MM.1S (cell line): ENCODE results near the gene SNRNP70.

Experiments used
- DNase-seq: peaks from one replicate; pipeline ENCODE4 v3.0.0-alpha.2; 2015
- H2AFZ ChIP-seq: fragments of 300-600 bp; sonication (generic); 2 replicates; pipeline ENCODE4 v1.6.0; 2016; ENCODE audit warnings: antibody characterized with exemption, low read length
- H3F3A ChIP-seq: fragments of 300-600 bp; sonication (generic); 2 replicates; pipeline ENCODE4 v1.6.1; 2016; ENCODE audit warnings: mild to moderate bottlenecking, antibody characterized with exemption, low read length, moderate library complexity, mixed read lengths; ENCODE audit not compliant: insufficient read depth
- H3K27ac ChIP-seq: fragments of 300-600 bp; sonication (generic); 2 replicates; pipeline ENCODE4 v1.5.1; 2016; ENCODE audit warnings: mild to moderate bottlenecking, low read length
- H3K27me3 ChIP-seq: fragments of 300-600 bp; sonication (generic); replicated peaks from 2 replicates; pipeline ENCODE4 v1.6.0; 2016; ENCODE audit warnings: low read length; ENCODE audit not compliant: insufficient read depth
- H3K36me3 ChIP-seq: fragments of 300-600 bp; sonication (generic); replicated peaks from 2 replicates; pipeline ENCODE4 v1.6.1; 2016; ENCODE audit warnings: mild to moderate bottlenecking, low read length, mixed read lengths; ENCODE audit not compliant: insufficient read depth
- H3K4me1 ChIP-seq: fragments of 300-600 bp; sonication (generic); 2 replicates; pipeline ENCODE4 v1.6.1; 2016; ENCODE audit warnings: low read length, mixed read lengths
- H3K4me2 ChIP-seq: fragments of 300-600 bp; sonication (generic); 2 replicates; pipeline ENCODE4 v1.6.0; 2016; ENCODE audit warnings: low read depth, low read length
- H3K4me3 ChIP-seq: fragments of 300-600 bp; sonication (generic); 2 replicates; pipeline ENCODE4 v1.5.1; 2016; ENCODE audit warnings: low read length, mixed read lengths
- H3K79me2 ChIP-seq: fragments of 300-600 bp; sonication (generic); 2 replicates; pipeline ENCODE4 v1.6.1; 2016; ENCODE audit warnings: mixed run types, low read length, mixed read lengths
- H3K9ac ChIP-seq: fragments of 300-600 bp; sonication (generic); 2 replicates; pipeline ENCODE4 v1.6.1; 2016; ENCODE audit warnings: low read length, mixed read lengths
- H3K9me2 ChIP-seq: fragments of 300-600 bp; sonication (generic); replicated peaks from 2 replicates; pipeline ENCODE4 v1.6.1; 2016; ENCODE audit warnings: mild to moderate bottlenecking, low read length, mixed read lengths; ENCODE audit not compliant: insufficient read depth
- H3K9me3 ChIP-seq: fragments of 300-600 bp; sonication (generic); replicated peaks from 2 replicates; pipeline ENCODE4 v1.6.1; 2016; ENCODE audit warnings: mild to moderate bottlenecking, low read length, mixed read lengths; ENCODE audit not compliant: insufficient read depth
- H4K20me1 ChIP-seq: fragments of 300-600 bp; sonication (generic); 2 replicates; pipeline ENCODE4 v1.6.1; 2016; ENCODE audit warnings: mild to moderate bottlenecking, low read length, moderate library complexity, mixed read lengths; ENCODE audit not compliant: insufficient read depth
- CTCF ChIP-seq: fragments of 300-600 bp; sonication (generic); IDR thresholded peaks from 2 replicates; pipeline ENCODE4 v1.5.1; 2016; ENCODE audit warnings: antibody characterized with exemption, low read length, mixed read lengths
- EZH2 ChIP-seq: fragments of 300-600 bp; sonication (generic); optimal IDR thresholded peaks from 2 replicates; pipeline ENCODE3; 2017; ENCODE audit warnings: low read depth, mild to moderate bottlenecking, antibody characterized with exemption, low read length, mixed read lengths
- EZH2phosphoT487 ChIP-seq: fragments of 300-600 bp; sonication (generic); IDR thresholded peaks from 2 replicates; pipeline ENCODE4 v1.6.1; 2018; ENCODE audit warnings: antibody characterized with exemption, low read length

SNRNP70 gene

GRCh38 chr19:49132974-49133609 lies 47.8 kb downstream of the SNRNP70 start:
- Histone ChIP-seq H3K27ac (no peak overlapping the region), H4K20me1 (no peaks in the 10 kb centered on the region), H3K4me3 (no peak overlapping the region), H3K36me3 (no peaks in the 10 kb centered on the region), H2AFZ (no peak overlapping the region), H3K4me2 (no peak overlapping the region), H3K9me2 (no peaks in the 10 kb centered on the region), H3F3A (no peaks in the 10 kb centered on the region), H3K9ac (no peak overlapping the region), H3K4me1 (0 out of 2 replicates have a peak, but pooled peaks cover 5% of the 10 kb centered on the region), H3K9me3 (no peaks in the 10 kb centered on the region), H3K79me2 (no peaks in the 10 kb centered on the region), H3K27me3 (no peaks in the 10 kb centered on the region)
- TF ChIP-seq EZH2phosphoT487, result no peak
- no peak for TF ChIP-seq CTCF
- no peak for TF ChIP-seq EZH2
- DNase-seq, result no peak

GRCh38 chr19:49133621-49134454 lies 48.6 kb downstream of the SNRNP70 start:
- H3K27me3 ChIP-seq, result 0 out of 2 replicates have a peak, but pooled peaks cover 4% of the 10 kb centered on the region
- no peak overlapping the region for H2AFZ ChIP-seq
- no peak overlapping the region for H3K9ac ChIP-seq
- H3K36me3 ChIP-seq, result no peaks in the 10 kb centered on the region
- H4K20me1 ChIP-seq, result no peaks in the 10 kb centered on the region
- H3K4me3 ChIP-seq, result no peak overlapping the region
- no peak for TF ChIP-seq EZH2phosphoT487
- no peak for TF ChIP-seq EZH2
- no peak for TF ChIP-seq CTCF
- H3K4me2 ChIP-seq, result no peak overlapping the region
- no peaks in the 10 kb centered on the region for H3K9me3 ChIP-seq
- H3K9me2 ChIP-seq, result no peaks in the 10 kb centered on the region
- no peak overlapping the region for H3K27ac ChIP-seq
- H3K4me1 ChIP-seq, result 0 out of 2 replicates have a peak, but pooled peaks cover 2% of the 10 kb centered on the region
- no peaks in the 10 kb centered on the region for H3K79me2 ChIP-seq
- DNase-seq, result no peak
- no peaks in the 10 kb centered on the region for H3F3A ChIP-seq

- no peak for DNase-seq
- Histone ChIP-seq H3K4me1 (no peaks in the 10 kb centered on the region), H3K4me2 (no peak overlapping the region), H2AFZ (no peak overlapping the region), H3K79me2 (no peaks in the 10 kb centered on the region), H3K36me3 (no peaks in the 10 kb centered on the region), H3K9me3 (no peaks in the 10 kb centered on the region), H3K27me3 (peaks cover 12% of the 10 kb centered on the region; the same call in 1 of the 2 replicates), H3K27ac (no peak overlapping the region), H3K9me2 (no peaks in the 10 kb centered on the region), H3K9ac (no peak overlapping the region), H4K20me1 (no peaks in the 10 kb centered on the region), H3K4me3 (no peak overlapping the region), H3F3A (no peaks in the 10 kb centered on the region)
- TF ChIP-seq EZH2phosphoT487 (no peak), EZH2 (no peak), CTCF (no peak)
Observed at GRCh38 chr19:49135686-49136085, 50.4 kb downstream of the SNRNP70 start.
